ENCODE measurements around the gene ZBTB11. TPM values are rescaled to one million over a fixed set of nuclear protein-coding genes. Genes with fewer than 3 reads are reported as not detected.
A peak's percentile ranks its signal among the peaks of the same experiment; 100 is the strongest.

ZBTB11 gene
- total and polyA plus RNA-seq, 11 donors: 4.6 to 12.9 (median 9.8) TPM

- Histone ChIP-seq H3K27me3 (no peaks in the 10 kb centered on the region), H3K4me1 (peaks cover 0 to 7% (median 0%) of the 10 kb centered on the region in 12 donors), H3K36me3 (no peaks in the 10 kb centered on the region), H3K4me3 (no peak overlapping the region), H3K27ac (no peak overlapping the region), H3K9me3 (no peaks in the 10 kb centered on the region)
- TF ChIP-seq POLR2A (IDR thresholded peaks at IDR 0.05): no peak
- peak; percentile 33 to 70 (median 60) for TF ChIP-seq CTCF (IDR thresholded peaks at IDR 0.05)
- 49 to 58% (median 52%) methylated on average over 18 of the region's 18 CpGs for WGBS, 4 donors
- ATAC-seq: peak; percentile 67 to 84 (median 83)
- intact Hi-C loops (cut with DNase I): loop anchor here in 7 of 10 donors (2.0 to 10.0 kb wide), 3 partner anchors 51 to 64 kb away; partner anchors contain the start of gene PCNP (in 4 of the 7)
- peak in 4 of 5 donors; percentile 45 to 57 (median 54) for DNase-seq
These were observed 40.8 kb downstream of the ZBTB11 start for GRCh38 chr3:101635954-101636798.

GRCh38 chr3:101635345-101635744, 41.6 kb downstream of the ZBTB11 start:
- Histone ChIP-seq H3K36me3 (no peaks in the 10 kb centered on the region), H3K4me1 (peaks cover 0 to 7% (median 0%) of the 10 kb centered on the region in 12 donors), H3K9me3 (no peaks in the 10 kb centered on the region), H3K27ac (no peak overlapping the region), H3K4me3 (no peak overlapping the region), H3K27me3 (no peaks in the 10 kb centered on the region)
- TF ChIP-seq CTCF (IDR thresholded peaks at IDR 0.05): no peak
- no peak for TF ChIP-seq POLR2A (IDR thresholded peaks at IDR 0.05)
- WGBS, 4 donors: 81 to 87% (median 83%) methylated on average over 9 of the region's 9 CpGs
- intact Hi-C loops (cut with DNase I): loop anchor here in 5 of 10 donors (5.0 to 10.0 kb wide), 2 partner anchors 51 to 63 kb away; partner anchors contain the start of gene PCNP (in 4 of the 5)
- DNase-seq: no peak
- no peak for ATAC-seq

GRCh38 chr3:101634591-101635196, 42.2 kb downstream of the ZBTB11 start:
- 67 to 79% (median 72%) methylated on average over 9 of the region's 9 CpGs for WGBS, 4 donors
- H3K4me1 ChIP-seq: peaks cover 0 to 7% (median 0%) of the 10 kb centered on the region in 12 donors
- DNase-seq: no peak
- intact Hi-C loops (cut with DNase I): loop anchor here in 5 of 10 donors (5.0 to 10.0 kb wide), 2 partner anchors 50 to 62 kb away; partner anchors contain the start of gene PCNP (in 4 of the 5)
- no peak overlapping the region for H3K27ac ChIP-seq
- no peaks in the 10 kb centered on the region for H3K9me3 ChIP-seq
- no peak overlapping the region for H3K4me3 ChIP-seq
- no peaks in the 10 kb centered on the region for H3K27me3 ChIP-seq
- ATAC-seq: no peak
- TF ChIP-seq CTCF (IDR thresholded peaks at IDR 0.05) (no peak), POLR2A (IDR thresholded peaks at IDR 0.05) (no peak)
- H3K36me3 ChIP-seq: no peaks in the 10 kb centered on the region

GRCh38 chr3:101633186-101633585, 43.7 kb downstream of the ZBTB11 start:
- WGBS, 4 donors: 88 to 92% (median 89%) methylated on average over 10 of the region's 10 CpGs
- Histone ChIP-seq H3K9me3 (no peaks in the 10 kb centered on the region), H3K27me3 (no peaks in the 10 kb centered on the region), H3K4me1 (peaks cover 0 to 7% (median 0%) of the 10 kb centered on the region in 12 donors), H3K4me3 (no peak overlapping the region), H3K27ac (no peak overlapping the region), H3K36me3 (no peaks in the 10 kb centered on the region)
- no peak for ATAC-seq
- TF ChIP-seq POLR2A (IDR thresholded peaks at IDR 0.05): no peak
- TF ChIP-seq CTCF (IDR thresholded peaks at IDR 0.05): no peak
- no peak for DNase-seq
- intact Hi-C loops (cut with DNase I): loop anchor here in 1 of 10 donors (10.0 kb wide), 1 partner anchor 48 kb away; no protein-coding TSS in a partner anchor
